ENCODE results near the gene CCDC13. TPM values are rescaled to one million over a fixed set of nuclear protein-coding genes. Genes with fewer than 3 reads are reported as not detected.
A peak's percentile ranks its signal among the peaks of the same experiment; 100 is the strongest.

Gene CCDC13
- total and polyA plus RNA-seq, 2 donors (not counting 3 experiments of a cell fraction or from before 2014, with no cell fraction given): 0.36 to 0.82 TPM

GRCh38 chr3:42805141-42805821 lies 32.2 kb upstream of the CCDC13 start:
- no peak overlapping the region for H3K27ac ChIP-seq (ENCODE audit: insufficient read depth, low read depth, low read length)
- peaks cover 32% of the 10 kb centered on the region for H3K79me2 ChIP-seq (ENCODE audit: control insufficient read depth, insufficient read depth, low read length)
- intact Hi-C loops (cut with micrococcal nuclease) (loop anchor here (2.0 kb wide), 1 partner anchor 32 kb away; the partner anchor contains the start of gene CCDC13), dilution Hi-C loops (cut with MboI; ENCODE audit: extremely low pct_ligation_motif_present, low sequenced_read_pairs) (no loop called here)
- no peak for TF ChIP-seq FOS (IDR thresholded peaks at IDR 0.05; ENCODE audit: borderline replicate concordance, insufficient read depth, low read length)
- no peak for TF ChIP-seq GATA2 (IDR thresholded peaks at IDR 0.05; ENCODE audit: insufficient read depth, insufficient read length, low read depth, low read length)
- TF ChIP-seq POLR2A (IDR thresholded peaks at IDR 0.05; ENCODE audit: low read depth, low read length): no peak
- no peak for TF ChIP-seq EZH2 (IDR thresholded peaks at IDR 0.05; ENCODE audit: borderline replicate concordance, low read depth, low read length, severe bottlenecking)
- TF ChIP-seq MYC (IDR thresholded peaks at IDR 0.05; ENCODE audit: low read depth, low read length): no peak
- TF ChIP-seq POLR2AphosphoS5 (IDR thresholded peaks at IDR 0.05; ENCODE audit: insufficient read depth, low read depth, low read length): no peak
- TF ChIP-seq JUN (IDR thresholded peaks at IDR 0.05; ENCODE audit: borderline replicate concordance, insufficient read depth, insufficient read length, low read depth): no peak
- no peak for TF ChIP-seq CTCF (IDR thresholded peaks at IDR 0.05; ENCODE audit: extremely low read depth in 1 of 2, insufficient read depth in 1 of 2, low read depth in 1 of 2, low read length in 2 of 2)
- TF ChIP-seq MAX (IDR thresholded peaks at IDR 0.05; ENCODE audit: insufficient read depth, insufficient read length): no peak
- H3K9me3 ChIP-seq (replicated peaks; ENCODE audit: control insufficient read depth, insufficient read depth, low read length): no peaks in the 10 kb centered on the region
- H4K20me1 ChIP-seq (replicated peaks; ENCODE audit: control insufficient read depth, extremely low read depth, insufficient read depth, low read length): no peaks in the 10 kb centered on the region
- H3K4me3 ChIP-seq (replicated peaks in 1 of 3; ENCODE audit: insufficient read depth in 1 of 3, low read depth in 1 of 3, low read length in 3 of 3): no peak overlapping the region
- ChIA-PET POLR2A (no interaction called here), CTCF (interaction anchor here (0.5 to 5.5 kb wide), 7 partner anchors 10 to 253 kb away, joined by 3 to 24 read pairs (median 5); no protein-coding TSS in a partner anchor)
- H2AFZ ChIP-seq (ENCODE audit: low read depth, low read length): peak overlapping the region; percentile 33
- peak overlapping the region; percentile 81 for H3K4me2 ChIP-seq (ENCODE audit: insufficient read depth, low read length)
- FAIRE-seq (no peak), DNase-seq (ENCODE audit: low read depth, low spot score) (no peak)
- peaks cover 11% of the 10 kb centered on the region for H3K4me1 ChIP-seq (ENCODE audit: control insufficient read depth, extremely low read depth, insufficient read depth, low read length)
- no peak overlapping the region for H3K9ac ChIP-seq (replicated peaks; ENCODE audit: extremely low read depth, insufficient read depth, low read length)
- no TSS peak for BruUV-seq (replicated peaks)
- H3K9me1 ChIP-seq (replicated peaks; ENCODE audit: control insufficient read depth, extremely low read depth, insufficient read depth, low read length): no peaks in the 10 kb centered on the region
- no peaks in the 10 kb centered on the region for H3K36me3 ChIP-seq (ENCODE audit: control insufficient read depth in 2 of 2, extremely low read depth in 1 of 2, insufficient read depth in 2 of 2, low read length in 2 of 2)
- peaks cover 2 to 10% of the 10 kb centered on the region in 2 experiments for H3K27me3 ChIP-seq (ENCODE audit: control insufficient read depth in 2 of 2, insufficient read depth in 2 of 2, low read length in 2 of 2)

Data from endothelial cell of umbilical vein (primary cell).